ENCODE results near the gene PPP1R37.
"Not testable (repeated sequence)": the region's sequence is repeated elsewhere in the genome, so short reads cannot be mapped to it uniquely, and the experiment has no call there.

The PPP1R37 gene

DNA sequence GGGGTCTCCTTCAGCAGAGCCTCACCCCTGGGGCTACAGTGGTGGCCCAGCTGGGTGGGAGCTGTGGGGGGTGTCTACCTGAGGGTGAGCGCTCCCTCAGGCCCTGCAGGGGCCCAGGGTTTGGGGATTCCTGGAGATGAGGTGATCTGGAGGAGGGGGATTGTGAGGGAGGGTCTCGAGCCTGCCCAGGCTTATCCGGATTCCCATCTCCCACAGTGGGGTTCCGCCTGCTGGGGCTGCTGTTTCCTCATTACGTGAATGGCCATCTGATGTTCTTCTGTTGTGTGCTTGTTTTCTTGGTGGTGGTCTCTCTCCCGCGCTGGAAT, 4.4 kb downstream of the PPP1R37 start:
- no peak for DNase-seq

- DNase-seq = no peak
Observed at GRCh38 chr19:45097776-45098520, 5.0 kb downstream of the PPP1R37 start.

GRCh38 chr19:45098521-45099466, 5.8 kb downstream of the PPP1R37 start:
- DNase-seq = no peak

DNA sequence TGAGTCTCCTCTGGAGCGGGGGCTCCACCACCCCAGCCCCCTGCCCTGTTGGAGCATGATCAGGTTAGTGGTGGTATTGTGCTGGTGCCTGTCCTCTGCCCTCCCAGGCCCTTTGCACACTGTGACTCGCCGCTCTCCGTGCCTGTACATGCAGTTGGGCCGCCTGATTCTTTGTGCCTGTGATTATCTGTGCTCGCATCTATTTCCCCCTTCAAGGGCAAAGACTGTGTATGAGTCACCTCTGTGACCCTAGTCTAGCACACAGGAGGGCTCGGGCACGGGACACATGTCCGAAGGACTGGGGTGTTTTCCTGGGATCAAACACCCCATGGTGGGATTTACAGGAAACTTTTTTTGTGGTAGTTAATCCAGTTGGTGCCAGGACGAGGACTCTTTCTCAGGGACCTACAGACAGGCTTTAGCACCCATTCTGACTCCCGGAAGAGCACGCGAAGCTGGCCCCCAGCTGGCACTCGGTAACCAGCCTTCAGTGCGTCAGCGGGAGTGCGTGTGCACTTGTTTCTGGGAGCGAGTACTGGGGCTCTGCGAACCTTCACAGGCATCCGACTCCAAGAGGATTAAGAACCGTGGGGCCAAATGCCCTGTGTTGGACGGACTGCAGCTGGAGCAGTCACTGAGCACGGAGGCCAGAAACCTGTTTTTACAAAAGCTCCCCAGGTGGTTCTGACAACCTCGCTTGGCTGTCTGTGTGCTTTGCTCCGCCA, 6.7 kb downstream of the PPP1R37 start:
- DNase-seq = no peak

- no peak for DNase-seq
Observed at GRCh38 chr19:45100201-45100600, 7.2 kb downstream of the PPP1R37 start.

GRCh38 chr19:45100846-45101252, 7.9 kb downstream of the PPP1R37 start:
- no peak for DNase-seq

- DNase-seq = no peak
Observed at GRCh38 chr19:45101806-45102205, 8.8 kb downstream of the PPP1R37 start.

GRCh38 chr19:45102481-45102880, 9.5 kb downstream of the PPP1R37 start:
- no peak for DNase-seq

DNA sequence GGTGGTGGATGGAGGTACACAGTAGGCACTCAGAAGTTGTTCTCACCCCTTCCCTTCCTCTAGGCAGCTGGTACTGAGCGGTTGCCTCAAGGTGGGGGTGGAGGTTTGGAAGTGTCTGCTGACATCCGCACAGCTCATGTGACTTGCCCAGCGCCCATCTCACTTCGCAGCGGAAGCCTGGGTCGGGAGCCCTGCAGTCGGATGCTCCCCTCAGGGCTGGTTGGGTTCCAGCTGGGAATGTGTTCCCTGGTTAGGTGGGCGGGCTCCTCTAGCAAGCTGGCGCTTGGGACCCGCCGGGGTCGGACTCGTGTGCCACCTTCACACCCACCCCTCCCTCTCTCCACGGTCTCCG, 10.2 kb downstream of the PPP1R37 start:
- no peak for DNase-seq

GRCh38 chr19:45103508-45104319, 10.7 kb downstream of the PPP1R37 start:
- no peak for DNase-seq

- DNase-seq = no peak
Observed at GRCh38 chr19:45104658-45105349, 11.8 kb downstream of the PPP1R37 start.

GRCh38 chr19:45106363-45106762, 13.4 kb downstream of the PPP1R37 start:
- DNase-seq = not testable (repeated sequence)

DNA sequence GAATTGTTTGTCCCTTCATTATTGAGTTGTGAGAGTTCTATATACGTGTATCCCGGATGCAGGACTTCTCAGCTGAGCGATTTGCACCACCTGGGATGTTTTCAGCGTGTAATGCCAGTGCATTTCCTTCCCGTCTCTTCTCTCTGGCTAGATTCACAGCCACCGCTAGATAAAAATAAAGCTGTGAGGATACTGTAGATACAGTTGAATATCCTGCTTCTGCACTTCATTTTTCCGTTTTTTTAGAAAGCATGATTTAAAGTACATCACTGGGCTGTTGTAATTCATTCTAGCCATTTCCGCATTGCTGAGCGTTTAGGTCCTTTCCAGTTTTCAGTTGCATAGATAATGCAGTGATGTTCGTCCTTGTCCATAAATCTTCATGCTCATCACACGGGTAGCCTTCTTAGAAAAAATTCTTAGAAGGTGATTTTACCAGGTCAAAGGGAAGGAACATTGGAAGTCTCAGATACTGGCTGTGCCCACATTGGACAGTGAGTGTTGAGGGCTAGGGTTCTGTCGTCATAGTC, 14.7 kb downstream of the PPP1R37 start:
- DNase-seq = no peak

DNA sequence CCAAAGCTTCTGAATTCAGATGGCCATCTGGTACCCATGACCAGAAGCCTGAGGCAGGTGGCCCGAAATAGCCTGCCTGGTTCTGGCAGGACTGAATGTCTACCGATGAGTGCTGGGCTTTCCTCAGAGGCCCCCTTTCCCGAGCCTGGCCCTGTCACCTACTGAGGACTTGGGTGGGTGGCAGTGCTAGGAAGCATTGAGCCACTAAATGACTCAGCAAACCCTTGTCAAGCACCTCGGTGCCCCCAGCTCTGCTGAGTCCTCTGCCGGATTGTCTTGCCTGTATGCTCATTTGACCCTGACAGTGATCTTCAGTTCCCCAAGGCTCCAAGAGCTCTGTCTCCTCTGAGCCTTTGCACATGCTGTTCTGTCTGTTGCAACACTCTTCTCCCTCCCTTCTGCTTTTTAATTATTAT, 17.9 kb downstream of the PPP1R37 start:
- no peak for DNase-seq

GRCh38 chr19:45112111-45112827, 19.3 kb downstream of the PPP1R37 start:
- DNase-seq = no peak

DNA sequence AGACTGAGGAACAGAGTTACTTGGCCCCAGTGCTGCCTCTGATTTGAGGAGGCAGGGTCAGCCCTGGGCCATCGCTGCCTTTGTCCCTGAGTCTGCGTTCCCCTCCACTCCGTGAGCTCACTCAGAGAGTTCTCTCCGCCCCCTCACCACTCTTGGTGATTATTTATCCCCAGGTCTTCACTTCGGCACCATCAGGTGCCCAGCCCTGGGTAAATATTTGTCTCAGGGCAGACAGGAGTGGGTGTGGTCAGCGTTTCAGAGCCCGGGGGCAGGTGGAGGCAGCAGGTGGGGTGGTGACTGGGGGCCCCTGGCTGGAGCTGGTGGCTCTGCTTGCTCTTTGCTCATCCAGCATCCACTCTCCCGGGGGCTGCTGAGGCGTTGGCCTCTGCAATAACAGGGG, 20.6 kb downstream of the PPP1R37 start:
- no peak for DNase-seq

- no peak for DNase-seq
Observed at GRCh38 chr19:45114116-45114515, 21.1 kb downstream of the PPP1R37 start.

DNA sequence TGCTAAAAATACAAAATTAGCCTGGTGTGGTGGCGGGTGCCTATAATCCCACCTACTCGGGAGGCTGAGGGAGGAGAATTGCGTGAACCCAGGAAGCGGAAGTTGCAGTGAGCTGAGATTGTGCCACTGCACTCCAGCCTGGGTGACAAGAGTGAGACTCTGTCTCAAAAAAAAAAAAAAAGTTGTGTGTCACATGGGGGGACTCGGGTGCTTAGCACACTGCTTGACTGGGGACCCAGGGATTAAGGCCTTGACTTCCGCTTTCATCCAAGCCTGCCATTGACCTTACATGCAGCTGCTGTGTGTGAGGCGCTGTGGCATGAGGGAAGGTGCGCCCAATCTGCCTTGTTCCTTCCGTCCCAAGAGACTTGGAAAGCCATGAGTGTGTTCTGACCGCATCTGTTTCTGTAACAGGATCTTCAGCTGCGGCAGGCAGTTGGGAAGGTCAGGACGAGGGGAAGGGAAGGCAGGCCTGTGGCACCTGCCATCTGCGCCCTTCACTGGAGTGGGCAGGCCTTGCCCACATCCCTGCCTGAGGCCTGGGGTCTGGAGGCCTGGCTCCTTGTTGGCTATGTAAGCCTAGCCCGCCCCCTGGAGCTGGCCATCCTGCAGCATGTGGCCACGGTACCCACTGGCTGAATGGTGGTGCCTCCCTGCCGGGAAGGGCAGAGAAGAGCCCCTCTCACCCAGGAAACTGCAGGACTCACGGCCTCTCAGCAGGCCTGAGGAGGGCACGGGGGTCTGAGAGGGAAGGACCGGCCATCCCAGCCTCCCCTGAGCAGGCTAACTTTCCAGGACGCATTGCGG, 23.0 kb downstream of the PPP1R37 start:
- no peak for DNase-seq

DNA sequence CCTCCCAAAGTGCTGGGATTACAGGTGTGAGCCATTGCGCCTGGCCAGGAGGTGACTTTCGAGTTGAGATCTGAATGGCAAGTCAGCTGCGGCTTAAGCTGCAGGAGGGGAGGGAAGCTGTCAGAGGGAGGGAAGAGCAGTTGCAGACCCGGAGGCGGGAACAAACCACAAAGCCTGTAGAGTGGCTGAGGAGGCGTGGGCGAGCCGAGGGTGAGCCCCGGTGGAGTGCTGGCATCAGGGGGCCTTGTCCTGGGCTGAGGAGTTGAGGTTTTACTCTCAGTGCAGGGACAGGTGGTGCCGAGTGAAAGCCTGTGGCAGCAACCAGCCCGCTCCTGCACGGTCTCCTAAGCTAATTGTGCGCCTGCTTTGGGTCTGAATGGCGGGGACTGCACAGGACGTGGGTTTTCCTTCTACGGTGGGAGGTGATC, 24.2 kb downstream of the PPP1R37 start:
- no peak for DNase-seq

GRCh38 chr19:45117671-45118070, 24.7 kb downstream of the PPP1R37 start:
- DNase-seq = no peak

All from effector CD4-positive, alpha-beta T cell (primary cell).